Measurements from ENCODE around the gene CARS1.

The CARS1 gene

DNA sequence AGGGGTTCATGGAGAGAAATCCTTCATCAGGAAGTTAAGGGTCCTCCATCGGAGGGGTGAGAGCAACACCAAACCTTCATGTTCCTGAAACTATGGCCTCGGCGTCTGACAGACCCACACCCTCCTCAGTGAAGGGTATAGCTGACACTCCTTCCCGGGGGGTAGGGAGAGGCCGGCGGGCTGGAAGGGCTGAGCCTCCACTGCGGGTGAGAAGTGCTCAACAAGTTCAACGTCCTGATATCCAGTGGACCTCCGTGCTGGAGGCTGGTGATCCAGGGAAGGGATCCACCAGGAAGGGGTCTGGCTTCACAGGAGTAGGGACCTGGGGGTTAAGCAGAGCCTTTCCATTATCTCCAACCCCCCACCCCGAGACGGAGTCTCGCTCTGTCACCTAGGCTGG is 12.3 kb downstream of the CARS1 start:
- TF ChIP-seq, protein P1, sequence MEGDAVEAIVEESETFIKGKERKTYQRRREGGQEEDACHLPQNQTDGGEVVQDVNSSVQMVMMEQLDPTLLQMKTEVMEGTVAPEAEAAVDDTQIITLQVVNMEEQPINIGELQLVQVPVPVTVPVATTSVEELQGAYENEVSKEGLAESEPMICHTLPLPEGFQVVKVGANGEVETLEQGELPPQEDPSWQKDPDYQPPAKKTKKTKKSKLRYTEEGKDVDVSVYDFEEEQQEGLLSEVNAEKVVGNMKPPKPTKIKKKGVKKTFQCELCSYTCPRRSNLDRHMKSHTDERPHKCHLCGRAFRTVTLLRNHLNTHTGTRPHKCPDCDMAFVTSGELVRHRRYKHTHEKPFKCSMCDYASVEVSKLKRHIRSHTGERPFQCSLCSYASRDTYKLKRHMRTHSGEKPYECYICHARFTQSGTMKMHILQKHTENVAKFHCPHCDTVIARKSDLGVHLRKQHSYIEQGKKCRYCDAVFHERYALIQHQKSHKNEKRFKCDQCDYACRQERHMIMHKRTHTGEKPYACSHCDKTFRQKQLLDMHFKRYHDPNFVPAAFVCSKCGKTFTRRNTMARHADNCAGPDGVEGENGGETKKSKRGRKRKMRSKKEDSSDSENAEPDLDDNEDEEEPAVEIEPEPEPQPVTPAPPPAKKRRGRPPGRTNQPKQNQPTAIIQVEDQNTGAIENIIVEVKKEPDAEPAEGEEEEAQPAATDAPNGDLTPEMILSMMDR (IDR thresholded peaks at IDR 0.05; ENCODE audit: extremely low read depth, insufficient read depth, missing control alignments), result no peak
- in situ Hi-C loops (cut with MboI; ENCODE audit: low pct_unique_long_range_greater_than_20kb, low sequenced_read_pairs, unreplicated experiment), result no loop called here
- no peak for DNase-seq (ENCODE audit: low spot score)

DNA sequence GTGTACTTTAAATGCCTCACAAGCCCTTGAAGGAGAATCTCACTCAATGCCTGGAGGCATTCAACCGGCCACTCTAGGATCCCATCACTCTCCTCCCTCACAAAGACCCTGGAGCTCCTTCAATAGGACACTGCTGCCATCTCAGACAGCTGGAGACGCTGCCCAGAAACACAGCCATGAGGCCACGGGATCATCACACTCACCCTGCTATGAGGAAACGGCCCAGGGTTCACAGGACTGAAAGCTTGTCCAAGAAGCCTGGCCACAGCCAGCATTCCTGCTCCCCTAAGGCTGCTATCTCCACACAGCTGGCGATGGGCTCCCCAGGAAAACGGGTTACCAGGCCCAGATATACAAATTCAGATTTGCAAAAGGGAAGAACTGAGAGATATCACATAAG is 13.2 kb downstream of the CARS1 start:
- no peak for DNase-seq (ENCODE audit: low spot score)
- TF ChIP-seq, protein P1 (IDR thresholded peaks at IDR 0.05; ENCODE audit: extremely low read depth, insufficient read depth, missing control alignments), result no peak
- in situ Hi-C loops (cut with MboI; ENCODE audit: low pct_unique_long_range_greater_than_20kb, low sequenced_read_pairs, unreplicated experiment), result no loop called here

DNA sequence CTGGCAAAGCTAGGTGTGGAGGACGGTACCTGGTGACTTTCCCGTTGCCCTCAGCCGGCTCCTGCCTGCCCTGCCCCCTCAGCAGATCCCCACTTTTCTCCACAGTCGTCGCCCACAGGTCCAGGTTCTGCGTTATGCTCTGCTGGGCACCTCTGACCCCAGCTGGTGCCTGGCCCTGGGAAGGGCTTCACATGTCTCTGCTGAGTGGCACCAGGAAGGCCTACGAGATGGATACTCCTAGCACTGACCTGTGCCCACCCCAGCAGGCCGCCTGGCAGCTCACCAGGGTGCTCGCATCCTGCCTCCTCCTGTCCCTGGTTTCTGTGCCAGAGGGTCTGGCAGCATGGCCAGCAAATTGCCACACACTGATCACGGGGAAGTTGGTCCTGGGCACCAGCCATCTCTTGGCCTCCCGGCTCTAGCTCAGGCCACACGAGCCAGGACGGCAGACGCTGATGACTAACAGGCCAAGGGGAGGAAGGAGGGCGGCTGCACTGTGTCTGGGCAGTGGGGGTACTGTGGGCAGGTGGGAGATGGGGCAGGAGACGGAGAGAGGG is 13.8 kb downstream of the CARS1 start:
- in situ Hi-C loops (cut with MboI; ENCODE audit: low pct_unique_long_range_greater_than_20kb, low sequenced_read_pairs, unreplicated experiment), result no loop called here
- TF ChIP-seq, protein P1 (IDR thresholded peaks at IDR 0.05; ENCODE audit: extremely low read depth, insufficient read depth, missing control alignments), result no peak
- DNase-seq (ENCODE audit: low spot score), result no peak

DNA sequence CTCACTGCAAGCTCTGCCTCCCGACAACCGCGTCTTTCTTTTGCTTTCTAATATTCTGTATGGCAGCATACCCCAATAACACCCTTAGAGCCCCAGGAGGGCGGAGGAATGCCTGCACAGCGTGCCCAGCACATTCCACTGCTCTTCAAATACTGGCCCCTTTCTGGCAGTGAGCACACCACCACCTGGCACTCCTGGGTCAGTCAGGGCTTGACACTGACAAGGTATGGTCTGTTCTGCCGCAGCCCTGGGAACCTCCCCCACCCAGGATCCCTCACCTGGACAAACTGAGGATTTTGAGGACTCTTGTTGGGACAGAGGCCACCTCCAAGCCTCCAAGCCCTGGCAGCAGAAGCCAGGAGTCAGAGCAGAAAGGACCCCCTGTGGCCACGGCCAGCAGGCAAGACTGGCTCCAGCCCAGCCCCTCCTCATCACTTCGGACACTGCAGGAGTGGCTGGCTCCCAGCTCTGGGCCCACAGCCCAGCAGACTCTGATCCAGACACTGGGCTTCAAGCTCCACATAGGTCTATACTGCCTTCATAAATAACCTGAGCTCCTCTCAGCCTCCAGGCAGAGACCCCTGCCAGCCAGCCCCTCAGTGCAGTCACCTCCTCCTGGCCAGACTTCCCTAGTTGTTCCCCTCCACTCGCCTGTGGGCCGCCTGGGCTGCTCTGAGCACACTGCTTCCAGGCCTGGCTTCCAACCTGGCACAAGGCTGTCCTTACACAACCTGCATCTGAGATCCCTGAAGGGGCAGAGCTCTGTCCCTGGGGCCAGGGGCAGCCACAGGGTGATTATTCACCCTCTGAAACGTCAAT is 14.5 kb downstream of the CARS1 start:
- in situ Hi-C loops (cut with MboI; ENCODE audit: low pct_unique_long_range_greater_than_20kb, low sequenced_read_pairs, unreplicated experiment), result no loop called here
- no peak for DNase-seq (ENCODE audit: low spot score)
- TF ChIP-seq, protein P1 (IDR thresholded peaks at IDR 0.05; ENCODE audit: extremely low read depth, insufficient read depth, missing control alignments), result no peak

DNA sequence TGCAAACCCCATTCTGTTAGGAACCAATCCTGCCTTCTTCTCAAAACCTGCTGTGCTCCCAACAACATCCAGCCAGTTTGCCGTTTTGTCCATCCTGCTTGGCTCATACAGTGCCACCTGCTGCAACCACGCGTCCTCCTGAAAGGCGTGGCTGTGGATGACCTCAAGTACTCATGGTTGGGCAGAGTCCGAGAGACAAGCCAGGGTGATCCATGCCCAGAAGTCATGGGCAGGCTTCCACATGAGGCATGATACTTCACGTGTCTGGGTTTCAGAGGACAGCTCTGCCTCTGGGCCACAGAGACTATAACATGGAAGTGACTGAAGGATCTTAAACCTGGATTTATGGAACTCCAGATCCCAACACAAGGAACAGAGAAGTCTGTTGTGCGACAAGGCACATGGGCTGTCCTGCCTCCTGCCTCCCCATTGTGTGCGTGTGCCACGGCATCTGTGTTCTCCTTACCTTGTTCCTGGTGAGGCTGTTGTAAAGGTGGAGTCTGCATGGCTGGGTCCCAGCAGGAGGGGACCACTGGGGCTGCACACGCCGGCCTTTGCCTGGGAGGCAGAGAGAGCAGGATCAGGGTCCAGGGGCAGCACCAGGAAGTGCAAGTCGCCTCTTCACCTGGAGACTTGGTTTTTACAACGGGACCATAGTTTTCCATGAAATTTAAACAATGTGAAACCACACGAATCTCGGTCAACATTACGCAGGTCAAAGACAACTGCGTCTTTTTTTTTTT is 15.4 kb downstream of the CARS1 start:
- in situ Hi-C loops (cut with MboI; ENCODE audit: low pct_unique_long_range_greater_than_20kb, low sequenced_read_pairs, unreplicated experiment), result no loop called here
- DNase-seq (ENCODE audit: low spot score), result no peak
- TF ChIP-seq, protein P1 (IDR thresholded peaks at IDR 0.05; ENCODE audit: extremely low read depth, insufficient read depth, missing control alignments), result no peak

DNA sequence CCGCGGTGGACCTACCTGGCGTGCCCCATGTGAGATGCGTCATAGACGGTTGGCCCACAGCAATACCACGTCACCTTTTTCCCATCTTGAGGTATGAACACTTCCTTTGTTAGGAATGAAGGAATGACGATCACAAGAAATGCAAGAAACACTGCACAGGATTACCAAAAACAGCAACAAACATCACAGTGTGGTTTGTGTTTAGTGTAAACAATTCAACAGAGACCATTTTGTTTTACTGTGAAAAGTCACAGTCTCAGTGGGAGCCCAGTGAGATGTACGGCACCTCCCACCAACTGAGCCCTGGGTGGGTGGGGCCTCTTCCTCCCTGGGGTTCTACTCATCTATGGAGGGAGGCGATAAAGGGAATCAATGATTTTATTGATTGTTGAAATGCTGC is 16.3 kb downstream of the CARS1 start:
- in situ Hi-C loops (cut with MboI; ENCODE audit: low pct_unique_long_range_greater_than_20kb, low sequenced_read_pairs, unreplicated experiment), result no loop called here
- no peak for DNase-seq (ENCODE audit: low spot score)
- TF ChIP-seq, protein P1 (IDR thresholded peaks at IDR 0.05; ENCODE audit: extremely low read depth, insufficient read depth, missing control alignments), result no peak

All from GM13977 (cell line).